ENCODE data around the gene PGA4. TPM values are rescaled to one million over a fixed set of nuclear protein-coding genes. Genes with fewer than 3 reads are reported as not detected.
A peak's percentile ranks its signal among the peaks of the same experiment; 100 is the strongest.
"Not testable (repeated sequence)": the region's sequence is repeated elsewhere in the genome, so short reads cannot be mapped to it uniquely, and the experiment has no call there.

Gene PGA4
- total RNA-seq (2014; rRNA removed; shearing (Covaris generic)) = not detected in 2 replicates

GRCh38 chr11:61222047-61222446 lies at the start of gene PGA4:
TSS of gene PGA4 (plus strand) at chr11:61222347. CDS start at chr11:61222401, 54 bp downstream.
- not testable (repeated sequence) for H3K27me3 ChIP-seq (replicated peaks); H3K9me3 ChIP-seq (replicated peaks); H3K36me3 ChIP-seq; H3K4me3 ChIP-seq; DNase-seq (ENCODE audit: low read depth in 1 of 2, low spot score in 2 of 2); H3K27ac ChIP-seq; H3K4me1 ChIP-seq (replicated peaks)

GRCh38 chr11:61172356-61172755 lies 49.8 kb upstream of the PGA4 start:
- DNase-seq (ENCODE audit: low read depth in 1 of 2, low spot score in 2 of 2) = no peak
- H3K27ac ChIP-seq = no peak overlapping the region
- H3K36me3 ChIP-seq = no peaks in the 10 kb centered on the region
- H3K9me3 ChIP-seq (replicated peaks) = no peaks in the 10 kb centered on the region
- no peak overlapping the region for H3K4me3 ChIP-seq
- H3K27me3 ChIP-seq (replicated peaks) = peaks cover 27% of the 10 kb centered on the region
- H3K4me1 ChIP-seq (replicated peaks) = no peaks in the 10 kb centered on the region

GRCh38 chr11:61172888-61173287 lies 49.3 kb upstream of the PGA4 start:
- no peaks in the 10 kb centered on the region for H3K36me3 ChIP-seq
- H3K4me3 ChIP-seq = no peak overlapping the region
- H3K9me3 ChIP-seq (replicated peaks) = no peaks in the 10 kb centered on the region
- no peak for DNase-seq (ENCODE audit: low read depth in 1 of 2, low spot score in 2 of 2)
- H3K4me1 ChIP-seq (replicated peaks) = no peaks in the 10 kb centered on the region
- H3K27ac ChIP-seq = no peak overlapping the region
- H3K27me3 ChIP-seq (replicated peaks) = peaks cover 28% of the 10 kb centered on the region

- no peak overlapping the region for H3K4me3 ChIP-seq
- no peaks in the 10 kb centered on the region for H3K9me3 ChIP-seq (replicated peaks)
- no peaks in the 10 kb centered on the region for H3K36me3 ChIP-seq
- peaks cover 34% of the 10 kb centered on the region for H3K27me3 ChIP-seq (replicated peaks)
- no peak for DNase-seq (ENCODE audit: low read depth in 1 of 2, low spot score in 2 of 2)
- no peak overlapping the region for H3K27ac ChIP-seq
- no peaks in the 10 kb centered on the region for H3K4me1 ChIP-seq (replicated peaks)
These were observed 48.7 kb upstream of the PGA4 start for GRCh38 chr11:61173456-61173855.

- DNase-seq (ENCODE audit: low read depth in 1 of 2, low spot score in 2 of 2) = no peak
- no peak overlapping the region for H3K4me3 ChIP-seq
- no peaks in the 10 kb centered on the region for H3K36me3 ChIP-seq
- no peaks in the 10 kb centered on the region for H3K9me3 ChIP-seq (replicated peaks)
- no peaks in the 10 kb centered on the region for H3K4me1 ChIP-seq (replicated peaks)
- H3K27me3 ChIP-seq (replicated peaks) = peaks cover 42% of the 10 kb centered on the region
- H3K27ac ChIP-seq = no peak overlapping the region
These were observed 47.9 kb upstream of the PGA4 start for GRCh38 chr11:61174273-61174672.

GRCh38 chr11:61174949-61175348 lies 47.2 kb upstream of the PGA4 start:
- Histone ChIP-seq H3K9me3 (replicated peaks) (no peaks in the 10 kb centered on the region), H3K27me3 (replicated peaks) (peaks cover 47% of the 10 kb centered on the region), H3K36me3 (no peaks in the 10 kb centered on the region)

GRCh38 chr11:61176446-61176845 lies 45.7 kb upstream of the PGA4 start:
- no peaks in the 10 kb centered on the region for H3K4me1 ChIP-seq (replicated peaks)
- no peak overlapping the region for H3K4me3 ChIP-seq
- H3K27me3 ChIP-seq (replicated peaks) = peaks cover 51% of the 10 kb centered on the region
- DNase-seq (ENCODE audit: low read depth in 1 of 2, low spot score in 2 of 2) = no peak
- no peak overlapping the region for H3K27ac ChIP-seq
- H3K36me3 ChIP-seq = no peaks in the 10 kb centered on the region
- H3K9me3 ChIP-seq (replicated peaks) = no peaks in the 10 kb centered on the region

More at GRCh38 chr11:61174949-61175348, 47.2 kb upstream of the PGA4 start:
- Histone ChIP-seq H3K4me1 (replicated peaks) (no peaks in the 10 kb centered on the region), H3K27ac (no peak overlapping the region), H3K4me3 (no peak overlapping the region)
- DNase-seq (ENCODE audit: low read depth in 1 of 2, low spot score in 2 of 2) = no peak

- not testable (repeated sequence) for H3K36me3 ChIP-seq; H3K9me3 ChIP-seq (replicated peaks); H3K4me3 ChIP-seq; DNase-seq (ENCODE audit: low read depth in 1 of 2, low spot score in 2 of 2); H3K4me1 ChIP-seq (replicated peaks); H3K27ac ChIP-seq
- peaks cover 44% of the 10 kb centered on the region for H3K27me3 ChIP-seq (replicated peaks)
These were observed 41.9 kb upstream of the PGA4 start for GRCh38 chr11:61180205-61180604.

- Histone ChIP-seq H3K4me3 (no peak overlapping the region), H3K4me1 (replicated peaks) (no peaks in the 10 kb centered on the region), H3K9me3 (replicated peaks) (no peaks in the 10 kb centered on the region), H3K36me3 (no peaks in the 10 kb centered on the region), H3K27me3 (replicated peaks) (peaks cover 31% of the 10 kb centered on the region), H3K27ac (no peak overlapping the region)
- no peak for DNase-seq (ENCODE audit: low read depth in 1 of 2, low spot score in 2 of 2)
These were observed 40.7 kb upstream of the PGA4 start for GRCh38 chr11:61181489-61181888.

GRCh38 chr11:61183645-61184044 lies 38.5 kb upstream of the PGA4 start:
- Histone ChIP-seq H3K9me3 (replicated peaks) (no peaks in the 10 kb centered on the region), H3K27me3 (replicated peaks) (peaks cover 21% of the 10 kb centered on the region), H3K4me1 (replicated peaks) (no peaks in the 10 kb centered on the region), H3K4me3 (no peak overlapping the region), H3K27ac (no peak overlapping the region), H3K36me3 (no peaks in the 10 kb centered on the region)
- no peak for DNase-seq (ENCODE audit: low read depth in 1 of 2, low spot score in 2 of 2)

GRCh38 chr11:61186504-61186903 lies 35.6 kb upstream of the PGA4 start:
- Histone ChIP-seq H3K36me3 (no peaks in the 10 kb centered on the region), H3K4me3 (no peak overlapping the region), H3K27me3 (replicated peaks) (peaks cover 12% of the 10 kb centered on the region), H3K27ac (no peak overlapping the region), H3K4me1 (replicated peaks) (no peaks in the 10 kb centered on the region), H3K9me3 (replicated peaks) (no peaks in the 10 kb centered on the region)
- DNase-seq (ENCODE audit: low read depth in 1 of 2, low spot score in 2 of 2) = no peak

GRCh38 chr11:61187505-61188130 lies 34.5 kb upstream of the PGA4 start:
- peak; percentile 64 to 88 for DNase-seq (ENCODE audit: low read depth in 1 of 2, low spot score in 2 of 2)
- H3K4me3 ChIP-seq = no peak overlapping the region
- peaks cover 14% of the 10 kb centered on the region for H3K27me3 ChIP-seq (replicated peaks)
- no peaks in the 10 kb centered on the region for H3K9me3 ChIP-seq (replicated peaks)
- H3K36me3 ChIP-seq = no peaks in the 10 kb centered on the region
- no peaks in the 10 kb centered on the region for H3K4me1 ChIP-seq (replicated peaks)
- H3K27ac ChIP-seq = no peak overlapping the region

- DNase-seq (ENCODE audit: low read depth in 1 of 2, low spot score in 2 of 2) = peak in 1 of 2 experiments; percentile 31
- Histone ChIP-seq H3K4me3 (no peak overlapping the region), H3K4me1 (replicated peaks) (no peaks in the 10 kb centered on the region), H3K36me3 (no peaks in the 10 kb centered on the region), H3K27ac (no peak overlapping the region), H3K27me3 (replicated peaks) (peaks cover 32% of the 10 kb centered on the region), H3K9me3 (replicated peaks) (no peaks in the 10 kb centered on the region)
These were observed 32.2 kb upstream of the PGA4 start for GRCh38 chr11:61189933-61190332.

GRCh38 chr11:61193596-61193995 lies 28.6 kb upstream of the PGA4 start:
- Histone ChIP-seq H3K36me3 (no peaks in the 10 kb centered on the region), H3K4me1 (replicated peaks) (no peaks in the 10 kb centered on the region), H3K27me3 (replicated peaks) (peaks cover 44% of the 10 kb centered on the region), H3K4me3 (no peak overlapping the region), H3K27ac (no peak overlapping the region), H3K9me3 (replicated peaks) (no peaks in the 10 kb centered on the region)
- DNase-seq (ENCODE audit: low read depth in 1 of 2, low spot score in 2 of 2) = peak in 1 of 2 experiments; percentile 49

GRCh38 chr11:61194169-61194671 lies 27.9 kb upstream of the PGA4 start:
- H3K27ac ChIP-seq = no peak overlapping the region
- no peak overlapping the region for H3K4me3 ChIP-seq
- H3K27me3 ChIP-seq (replicated peaks) = peaks cover 44% of the 10 kb centered on the region
- no peaks in the 10 kb centered on the region for H3K9me3 ChIP-seq (replicated peaks)
- no peaks in the 10 kb centered on the region for H3K4me1 ChIP-seq (replicated peaks)
- H3K36me3 ChIP-seq = no peaks in the 10 kb centered on the region
- DNase-seq (ENCODE audit: low read depth in 1 of 2, low spot score in 2 of 2) = peak in 1 of 2 experiments; percentile 49
